OCI-LY7 (cell line): ENCODE results near the gene KCNH6.

Source experiments
- EZH2phosphoT487 ChIP-seq: fragments of 200-600 bp; sonication (generic); IDR thresholded peaks from 2 replicates; pipeline ENCODE4 v1.6.1; 2018; ENCODE audit warnings: low read depth, borderline replicate concordance, mild to moderate bottlenecking, mixed run types, antibody characterized with exemption, low read length, moderate library complexity, mixed read lengths
- TF ChIP-seq, protein P1 (sequence below): fragments of 200-600 bp; sonication (generic); conservative IDR thresholded peaks from 2 replicates; pipeline ENCODE4 v1.5.1; 2014; ENCODE audit warnings: mild to moderate bottlenecking, antibody characterized with exemption, low read length, moderate library complexity, mixed read lengths

DNA sequence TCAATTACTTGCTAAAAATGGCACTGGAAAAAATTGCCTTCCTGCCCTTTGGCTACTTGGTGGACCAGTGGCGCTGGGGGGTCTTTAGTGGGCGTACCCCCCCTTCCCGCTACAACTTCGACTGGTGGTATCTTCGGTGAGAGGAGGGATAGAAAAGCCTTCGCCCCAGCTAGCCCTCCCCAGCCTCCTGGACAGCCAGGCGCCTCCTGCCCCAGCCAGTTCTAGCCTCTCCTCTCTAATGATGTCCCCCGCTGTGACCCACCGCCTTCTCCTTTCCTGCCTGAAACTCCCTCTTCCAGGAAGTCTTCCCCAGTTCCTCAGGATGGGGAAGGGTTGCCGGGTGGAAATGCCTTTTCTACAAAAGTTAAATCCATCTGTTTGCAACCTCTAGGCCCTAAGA is 40.1 kb upstream of the KCNH6 start:
- no peak for TF ChIP-seq EZH2phosphoT487
- TF ChIP-seq, protein P1, sequence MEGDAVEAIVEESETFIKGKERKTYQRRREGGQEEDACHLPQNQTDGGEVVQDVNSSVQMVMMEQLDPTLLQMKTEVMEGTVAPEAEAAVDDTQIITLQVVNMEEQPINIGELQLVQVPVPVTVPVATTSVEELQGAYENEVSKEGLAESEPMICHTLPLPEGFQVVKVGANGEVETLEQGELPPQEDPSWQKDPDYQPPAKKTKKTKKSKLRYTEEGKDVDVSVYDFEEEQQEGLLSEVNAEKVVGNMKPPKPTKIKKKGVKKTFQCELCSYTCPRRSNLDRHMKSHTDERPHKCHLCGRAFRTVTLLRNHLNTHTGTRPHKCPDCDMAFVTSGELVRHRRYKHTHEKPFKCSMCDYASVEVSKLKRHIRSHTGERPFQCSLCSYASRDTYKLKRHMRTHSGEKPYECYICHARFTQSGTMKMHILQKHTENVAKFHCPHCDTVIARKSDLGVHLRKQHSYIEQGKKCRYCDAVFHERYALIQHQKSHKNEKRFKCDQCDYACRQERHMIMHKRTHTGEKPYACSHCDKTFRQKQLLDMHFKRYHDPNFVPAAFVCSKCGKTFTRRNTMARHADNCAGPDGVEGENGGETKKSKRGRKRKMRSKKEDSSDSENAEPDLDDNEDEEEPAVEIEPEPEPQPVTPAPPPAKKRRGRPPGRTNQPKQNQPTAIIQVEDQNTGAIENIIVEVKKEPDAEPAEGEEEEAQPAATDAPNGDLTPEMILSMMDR: no peak
